ENCODE results near the gene EME2. TPM values are rescaled to one million over a fixed set of nuclear protein-coding genes. Genes with fewer than 3 reads are reported as not detected.
A peak's percentile ranks its signal among the peaks of the same experiment; 100 is the strongest.

Gene EME2
- total RNA-seq, 1 experiment from 2014 or later: 63.6 TPM

DNA sequence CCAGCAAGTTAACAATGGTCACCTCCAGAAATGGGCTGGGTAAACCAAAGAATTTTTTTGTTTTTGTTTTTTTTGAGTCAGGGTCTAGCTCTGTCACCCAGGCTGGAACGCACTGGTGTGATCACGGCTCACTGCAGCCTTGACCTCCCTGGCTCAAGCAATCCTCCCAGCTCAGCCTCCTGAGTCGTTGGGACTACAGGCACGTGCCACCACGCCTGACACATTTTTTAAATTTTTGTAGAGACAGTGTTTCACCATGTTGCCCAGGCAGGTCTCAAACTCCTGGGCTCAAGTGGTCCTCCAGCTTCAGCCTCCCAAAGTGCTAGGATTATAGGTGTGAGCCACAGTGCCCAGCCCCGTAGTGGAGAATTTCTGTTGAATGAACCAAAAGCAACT is 8.1 kb downstream of the EME2 start:
- Histone ChIP-seq H3K56ac (ENCODE audit: insufficient read length, low read depth, low read length) (no peak overlapping the region), H3K18ac (ENCODE audit: insufficient read length, low read depth, low read length) (no peak overlapping the region), H3K9me3 (ENCODE audit: control insufficient read depth, low read depth, low read length) (no peaks in the 10 kb centered on the region), H3T11ph (ENCODE audit: low read length) (no peak overlapping the region), H2AK5ac (ENCODE audit: insufficient read length, low read length) (no peak overlapping the region), H2BK12ac (ENCODE audit: insufficient read length, low read depth, low read length) (no peak overlapping the region), H4K91ac (ENCODE audit: insufficient read length, low read depth, low read length) (no peak overlapping the region), H4K8ac (replicated peaks; ENCODE audit: insufficient read length, low read depth, low read length) (no peak overlapping the region), H3K27me3 (ENCODE audit: insufficient read depth, low read length) (no peaks in the 10 kb centered on the region), H2BK15ac (ENCODE audit: low read depth, low read length) (no peak overlapping the region), H4K5ac (ENCODE audit: insufficient read length, low read depth, low read length) (no peak overlapping the region), H2BK20ac (ENCODE audit: low read depth, low read length, poor library complexity, severe bottlenecking) (no peak overlapping the region), H2BK120ac (ENCODE audit: low read depth, low read length, poor library complexity, severe bottlenecking) (no peak overlapping the region), H3K4ac (ENCODE audit: low read depth, low read length) (no peak overlapping the region), H3K14ac (ENCODE audit: insufficient read depth, low read length) (no peak overlapping the region), H3K79me1 (ENCODE audit: insufficient read depth, low read depth, low read length, poor library complexity, severe bottlenecking) (peaks cover 5% of the 10 kb centered on the region), H3K4me1 (ENCODE audit: insufficient read depth, low read length) (no peaks in the 10 kb centered on the region; the same call in 1 of the 2 replicates), H3K9ac (ENCODE audit: extremely low read depth, insufficient read length, low read length) (no peak overlapping the region), H4K20me1 (ENCODE audit: control insufficient read depth, insufficient read depth, insufficient read length) (no peaks in the 10 kb centered on the region), H3K27ac (ENCODE audit: insufficient read length, low read depth, low read length) (no peak overlapping the region), H3K23ac (ENCODE audit: insufficient read length, low read depth, low read length) (no peak overlapping the region), H3K4me2 (ENCODE audit: insufficient read depth, insufficient read length, low read length) (no peak overlapping the region), H2AFZ (ENCODE audit: low read length) (no peak overlapping the region), H2BK5ac (ENCODE audit: insufficient read length, low read length) (no peak overlapping the region), H3K79me2 (ENCODE audit: insufficient read depth, low read length) (peaks cover 6% of the 10 kb centered on the region; the same call in 1 of the 2 replicates), H3K23me2 (ENCODE audit: insufficient read length, low read depth, low read length, poor library complexity, severe bottlenecking) (peaks cover 5% of the 10 kb centered on the region)
- no peaks in the 10 kb centered on the region for H3K9me3 Mint-ChIP-seq
- H3K4me1 Mint-ChIP-seq: peaks cover 7 to 14% of the 10 kb centered on the region in 2 experiments
- H3K36me3 Mint-ChIP-seq (ENCODE audit: insufficient read depth in 1 of 3, low read depth in 3 of 3): peaks cover 1 to 39% (median 11%) of the 10 kb centered on the region in 3 experiments; a peak in 5 of 7 replicates
- H3K27ac Mint-ChIP-seq: no peak overlapping the region; a peak in 1 of 7 replicates
- no peak for DNase-seq
- peak overlapping the region; percentile 91 to 94; a peak in 4 of 5 replicates for H3K4me3 Mint-ChIP-seq
- peaks cover 2% of the 10 kb centered on the region; the same call in 1 of the 2 replicates for H3K27me3 Mint-ChIP-seq (ENCODE audit: low read depth)
- no CpG with 5 or more reads among the region's 6 CpGs for WGBS (ENCODE audit: extremely low coverage, insufficient read length, low lambda C conversion rate)
- TF ChIP-seq, protein P1, sequence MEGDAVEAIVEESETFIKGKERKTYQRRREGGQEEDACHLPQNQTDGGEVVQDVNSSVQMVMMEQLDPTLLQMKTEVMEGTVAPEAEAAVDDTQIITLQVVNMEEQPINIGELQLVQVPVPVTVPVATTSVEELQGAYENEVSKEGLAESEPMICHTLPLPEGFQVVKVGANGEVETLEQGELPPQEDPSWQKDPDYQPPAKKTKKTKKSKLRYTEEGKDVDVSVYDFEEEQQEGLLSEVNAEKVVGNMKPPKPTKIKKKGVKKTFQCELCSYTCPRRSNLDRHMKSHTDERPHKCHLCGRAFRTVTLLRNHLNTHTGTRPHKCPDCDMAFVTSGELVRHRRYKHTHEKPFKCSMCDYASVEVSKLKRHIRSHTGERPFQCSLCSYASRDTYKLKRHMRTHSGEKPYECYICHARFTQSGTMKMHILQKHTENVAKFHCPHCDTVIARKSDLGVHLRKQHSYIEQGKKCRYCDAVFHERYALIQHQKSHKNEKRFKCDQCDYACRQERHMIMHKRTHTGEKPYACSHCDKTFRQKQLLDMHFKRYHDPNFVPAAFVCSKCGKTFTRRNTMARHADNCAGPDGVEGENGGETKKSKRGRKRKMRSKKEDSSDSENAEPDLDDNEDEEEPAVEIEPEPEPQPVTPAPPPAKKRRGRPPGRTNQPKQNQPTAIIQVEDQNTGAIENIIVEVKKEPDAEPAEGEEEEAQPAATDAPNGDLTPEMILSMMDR (conservative IDR thresholded peaks at IDR 0.05): no peak

All from H9 (cell line).